H9 (cell line): ENCODE results near the gene TMOD3. TPM values are rescaled to one million over a fixed set of nuclear protein-coding genes. Genes with fewer than 3 reads are reported as not detected.

Source experiments
- DNase-seq: peaks from one replicate; pipeline ENCODE4 v3.0.0-alpha.2; 2017
- H2AFZ ChIP-seq: one replicate; pipeline ENCODE4 v1.6.1; 2013; ENCODE audit warnings: mild to moderate bottlenecking, low read length, control low read depth, moderate library complexity
- H2AK5ac ChIP-seq: 2 replicates; pipeline ENCODE4 v1.6.1; 2013; ENCODE audit warnings: low read length, control low read depth, mixed read lengths; ENCODE audit not compliant: insufficient read length
- H2BK120ac ChIP-seq: one replicate; pipeline ENCODE4 v1.6.1; 2013; ENCODE audit warnings: low read depth, mild to moderate bottlenecking, low read length, control low read depth, inconsistent platforms; ENCODE audit not compliant: poor library complexity, severe bottlenecking
- H2BK12ac ChIP-seq: 2 replicates; pipeline ENCODE4 v1.6.1; 2013; ENCODE audit warnings: low read length, control low read depth, mixed read lengths, low read depth; ENCODE audit not compliant: insufficient read length
- H2BK15ac ChIP-seq: 2 replicates; pipeline ENCODE4 v1.6.1; 2013; ENCODE audit warnings: low read depth, low read length, control low read depth
- H2BK20ac ChIP-seq: one replicate; pipeline ENCODE4 v1.6.1; 2013; ENCODE audit warnings: low read depth, mild to moderate bottlenecking, low read length, control low read depth, inconsistent platforms; ENCODE audit not compliant: poor library complexity, severe bottlenecking
- H2BK5ac ChIP-seq: 2 replicates; pipeline ENCODE4 v1.6.1; 2013; ENCODE audit warnings: low read length, control low read depth, mixed read lengths; ENCODE audit not compliant: insufficient read length
- H3K14ac ChIP-seq: 2 replicates; pipeline ENCODE4 v1.6.1; 2013; ENCODE audit warnings: low read length, control low read depth; ENCODE audit not compliant: insufficient read depth
- H3K18ac ChIP-seq: 2 replicates; pipeline ENCODE4 v1.6.1; 2013; ENCODE audit warnings: low read depth, mild to moderate bottlenecking, mixed read lengths, low read length, control low read depth; ENCODE audit not compliant: insufficient read length
- H3K23ac ChIP-seq: 2 replicates; pipeline ENCODE4 v1.6.1; 2013; ENCODE audit warnings: low read length, control low read depth, mixed read lengths, low read depth; ENCODE audit not compliant: insufficient read length
- H3K23me2 ChIP-seq: 2 replicates; pipeline ENCODE4 v1.6.1; 2013; ENCODE audit warnings: low read depth, mild to moderate bottlenecking, mixed read lengths, low read length, control low read depth; ENCODE audit not compliant: insufficient read length, poor library complexity, severe bottlenecking
- H3K27ac ChIP-seq: 2 replicates; pipeline ENCODE4 v1.5.1; 2013; ENCODE audit warnings: low read length, control low read depth, mixed read lengths, low read depth; ENCODE audit not compliant: insufficient read length
- H3K27me3 ChIP-seq: 2 replicates; pipeline ENCODE4 v1.6.1; 2013; ENCODE audit warnings: low read length, control low read depth, inconsistent platforms; ENCODE audit not compliant: insufficient read depth
- H3K4ac ChIP-seq: 2 replicates; pipeline ENCODE4 v1.6.1; 2013; ENCODE audit warnings: low read depth, mild to moderate bottlenecking, control low read depth, inconsistent platforms, low read length, moderate library complexity
- H3K4me1 ChIP-seq: 2 replicates; pipeline ENCODE4 v1.6.1; 2013; ENCODE audit warnings: low read length, control low read depth, inconsistent platforms; ENCODE audit not compliant: insufficient read depth
- H3K4me2 ChIP-seq: 2 replicates; pipeline ENCODE4 v1.6.1; 2013; ENCODE audit warnings: low read length, control low read depth, mixed read lengths; ENCODE audit not compliant: insufficient read length, insufficient read depth
- H3K56ac ChIP-seq: 2 replicates; pipeline ENCODE4 v1.6.1; 2013; ENCODE audit warnings: low read depth, mild to moderate bottlenecking, mixed read lengths, low read length, control low read depth; ENCODE audit not compliant: insufficient read length
- H3K79me1 ChIP-seq: 2 replicates; pipeline ENCODE4 v1.6.1; 2013; ENCODE audit warnings: low read depth, mild to moderate bottlenecking, moderate library complexity, low read length, control low read depth, inconsistent platforms; ENCODE audit not compliant: insufficient read depth, poor library complexity, severe bottlenecking
- H3K79me2 ChIP-seq: 2 replicates; pipeline ENCODE4 v1.6.1; 2013; ENCODE audit warnings: low read length, control low read depth, inconsistent platforms; ENCODE audit not compliant: insufficient read depth
- H3K9ac ChIP-seq: 2 replicates; pipeline ENCODE4 v1.6.1; 2013; ENCODE audit warnings: low read length, control low read depth, mixed read lengths; ENCODE audit not compliant: insufficient read length; ENCODE audit errors: extremely low read depth
- H3K9me3 ChIP-seq: one replicate; pipeline ENCODE4 v1.6.1; 2013; ENCODE audit warnings: low read depth, low read length, inconsistent platforms; ENCODE audit not compliant: control insufficient read depth
- H3T11ph ChIP-seq: one replicate; pipeline ENCODE4 v1.6.1; 2013; ENCODE audit warnings: mild to moderate bottlenecking, low read length, control low read depth, inconsistent platforms
- H4K20me1 ChIP-seq: one replicate; pipeline ENCODE4 v1.6.1; 2013; ENCODE audit not compliant: control insufficient read depth, insufficient read length, insufficient read depth
- H4K5ac ChIP-seq: 2 replicates; pipeline ENCODE4 v1.6.1; 2013; ENCODE audit warnings: low read depth, mild to moderate bottlenecking, mixed read lengths, low read length, control low read depth; ENCODE audit not compliant: insufficient read length
- H4K8ac ChIP-seq: replicated peaks from 2 replicates; pipeline ENCODE4 v1.6.1; 2013; ENCODE audit warnings: low read length, control low read depth, mixed read lengths, low read depth; ENCODE audit not compliant: insufficient read length
- H4K91ac ChIP-seq: 2 replicates; pipeline ENCODE4 v1.6.1; 2013; ENCODE audit warnings: low read depth, mild to moderate bottlenecking, moderate library complexity, mixed read lengths, low read length, control low read depth; ENCODE audit not compliant: insufficient read length
- H3K27ac Mint-ChIP-seq, 3 experiments: 2 replicates in 2 of 3; 3 replicates in 1 of 3; pipeline ENCODE4 v1.8.0; 2020 to 2021; ENCODE audit warnings: mixed read lengths in 3 of 3, mild to moderate bottlenecking in 1 of 3, moderate library complexity in 1 of 3
- H3K27me3 Mint-ChIP-seq: 2 replicates; pipeline ENCODE4 v1.8.0; 2021; ENCODE audit warnings: low read depth, mild to moderate bottlenecking, moderate library complexity, mixed read lengths
- H3K36me3 Mint-ChIP-seq, 3 experiments: 2 replicates in 2 of 3; 3 replicates in 1 of 3; pipeline ENCODE4 v1.8.0; 2020 to 2021; ENCODE audit warnings: low read depth in 3 of 3, mixed read lengths in 3 of 3; ENCODE audit not compliant: insufficient read depth in 1 of 3
- H3K4me1 Mint-ChIP-seq, 2 experiments: 2 replicates each; pipeline ENCODE4 v1.8.0; 2020; ENCODE audit warnings: mixed read lengths in 2 of 2
- H3K4me3 Mint-ChIP-seq, 2 experiments: 2 replicates in 1 of 2; 3 replicates in 1 of 2; pipeline ENCODE4 v1.8.0; 2020 to 2021; ENCODE audit warnings: mild to moderate bottlenecking in 2 of 2, mixed read lengths in 2 of 2, moderate library complexity in 1 of 2
- H3K9me3 Mint-ChIP-seq, 2 experiments: 2 replicates in 1 of 2; 3 replicates in 1 of 2; pipeline ENCODE4 v1.8.0; 2020; ENCODE audit warnings: mild to moderate bottlenecking in 2 of 2, mixed read lengths in 2 of 2, moderate library complexity in 1 of 2
- CTCF ChIP-seq: fragments of 200-600 bp; sonication (generic); conservative IDR thresholded peaks from 3 replicates; pipeline ENCODE4 v1.8.0; 2021; ENCODE audit warnings: antibody characterized with exemption, mild to moderate bottlenecking
- WGBS: extraction: QIAGEN DNeasy Blood & Tissue Kit; methylation state at CpG from one replicate; pipeline ENCODE4 v1.1.7; 2013; ENCODE audit warnings: missing lambda C conversion rate, low lambda C conversion rate, mixed read lengths; ENCODE audit not compliant: insufficient read length; ENCODE audit errors: extremely low coverage; 5-methylcytosine and 5-hydroxymethylcytosine counted together
- total RNA-seq: library from RNA; stranded (reverse); gene quantifications from 2 replicates; pipeline ENCODE4 v1.2.1, GENCODE V29; 2021

Gene TMOD3
- total RNA-seq, 1 experiment from 2014 or later = 24.7 TPM

- DNase-seq = no peak
- Histone ChIP-seq H3K4me1 (peaks cover 5% of the 10 kb centered on the region; the same call in 1 of the 2 replicates), H3K14ac (no peak overlapping the region), H2AK5ac (no peak overlapping the region), H3K23me2 (no peaks in the 10 kb centered on the region), H2BK15ac (no peak overlapping the region), H3K18ac (no peak overlapping the region), H3K27ac (no peak overlapping the region), H2BK12ac (no peak overlapping the region), H4K20me1 (no peaks in the 10 kb centered on the region), H3K4ac (no peak overlapping the region), H3K23ac (no peak overlapping the region), H4K8ac (no peak overlapping the region), H3K79me2 (peaks cover 2% of the 10 kb centered on the region; the same call in 1 of the 2 replicates), H3K9ac (no peak overlapping the region), H2BK120ac (no peak overlapping the region), H3K79me1 (peaks cover 3% of the 10 kb centered on the region), H3K56ac (no peak overlapping the region), H2BK20ac (no peak overlapping the region), H3K4me2 (no peak overlapping the region), H3T11ph (no peak overlapping the region), H2AFZ (no peak overlapping the region), H4K5ac (no peak overlapping the region), H2BK5ac (no peak overlapping the region), H3K27me3 (no peaks in the 10 kb centered on the region), H3K9me3 (no peaks in the 10 kb centered on the region), H4K91ac (no peak overlapping the region)
- no peak for TF ChIP-seq CTCF
- WGBS = no CpG with 5 or more reads among the region's 3 CpGs
- Mint-ChIP-seq H3K4me1 (peaks cover 29 to 30% of the 10 kb centered on the region in 2 experiments), H3K27ac (no peak overlapping the region; a peak in 1 of 7 replicates), H3K36me3 (no peaks in the 10 kb centered on the region), H3K4me3 (no peak overlapping the region), H3K27me3 (no peaks in the 10 kb centered on the region), H3K9me3 (no peaks in the 10 kb centered on the region)
Observed at GRCh38 chr15:51846463-51847230, 17.2 kb downstream of the TMOD3 start.
